HTR-8/SVneo (cell line): ENCODE results near the gene FOXO3.

Source experiments
- DNase-seq: peaks from one replicate; pipeline ENCODE4 v3.0.0; 2011; ENCODE audit warnings: low spot score, mixed read lengths; ENCODE audit not compliant: insufficient read length
- FAIRE-seq: peaks from 2 replicates; lab custom pipeline; 2011; peaks lifted over from hg19 to GRCh38; lab: Jason Lieb, UNC

Gene FOXO3

GRCh38 chr6:108721286-108721685 is 160.6 kb downstream of the FOXO3 start:
- DNase-seq (no peak), FAIRE-seq (no peak)

- no peak for DNase-seq
- no peak for FAIRE-seq
Measured at GRCh38 chr6:108723594-108723993, 162.9 kb downstream of the FOXO3 start.

GRCh38 chr6:108726726-108727339 is 166.1 kb downstream of the FOXO3 start:
- FAIRE-seq, result no peak

GRCh38 chr6:108727966-108728730 is 167.4 kb downstream of the FOXO3 start:
- DNase-seq (no peak), FAIRE-seq (no peak)

More at GRCh38 chr6:108726726-108727339, 166.1 kb downstream of the FOXO3 start:
- no peak for DNase-seq

- no peak for FAIRE-seq
- DNase-seq, result no peak
Measured at GRCh38 chr6:108728826-108729225, 168.1 kb downstream of the FOXO3 start.

- DNase-seq (no peak), FAIRE-seq (no peak)
Measured at GRCh38 chr6:108730635-108731515, 170.2 kb downstream of the FOXO3 start.

- FAIRE-seq (no peak), DNase-seq (peak; percentile 21)
Measured at GRCh38 chr6:108732091-108732870, 171.6 kb downstream of the FOXO3 start.

- FAIRE-seq (no peak), DNase-seq (no peak)
Measured at GRCh38 chr6:108733051-108733450, 172.3 kb downstream of the FOXO3 start.

- DNase-seq (no peak), FAIRE-seq (no peak)
Measured at GRCh38 chr6:108733706-108734265, 173.1 kb downstream of the FOXO3 start.
